GOT3 (cell line): Measurements from ENCODE around the gene PARVB.

Experiments used
- DNase-seq: peaks from one replicate; lab custom pipeline; 2025; ENCODE audit warnings: mixed read lengths; lab: John Stamatoyannopoulos, UW

The PARVB gene

DNA sequence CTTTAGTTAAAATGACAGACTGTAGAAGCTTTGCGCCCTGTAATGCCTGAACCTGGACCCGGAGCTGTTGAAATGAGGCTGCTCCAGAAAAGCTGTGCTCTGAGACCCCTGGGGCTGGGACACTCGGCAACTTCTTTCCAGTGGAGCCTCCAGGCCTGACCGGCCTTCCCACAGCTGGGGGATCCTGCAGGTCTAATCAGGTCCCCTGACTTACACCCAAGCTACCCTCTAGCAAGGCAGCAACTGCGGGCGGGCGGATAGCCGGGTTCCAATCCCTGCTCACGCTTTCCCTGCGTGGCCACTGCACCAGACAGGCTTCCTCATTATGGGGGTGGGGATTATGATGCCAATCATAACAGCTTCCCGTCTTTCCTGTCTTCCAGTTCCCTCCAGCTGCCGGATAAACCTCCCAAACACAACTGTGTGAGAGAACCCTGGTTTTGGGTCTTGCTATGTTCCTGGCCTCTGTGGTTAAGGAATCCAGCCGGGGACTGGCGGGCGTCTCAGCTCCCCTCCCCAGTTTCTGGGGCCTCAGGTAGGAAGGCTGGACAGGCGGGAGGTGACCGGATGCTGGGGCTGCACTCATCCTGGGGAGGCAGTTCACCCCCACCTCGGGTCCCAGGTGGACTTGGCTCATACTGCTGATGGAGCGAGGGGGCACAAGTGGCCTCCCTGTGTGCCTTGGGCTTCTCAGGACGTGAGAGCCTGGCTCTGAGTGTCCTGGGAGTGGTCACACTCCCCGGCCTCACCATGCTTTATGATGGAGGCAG, 195.2 kb downstream of the PARVB start:
- DNase-seq, result no peak

DNA sequence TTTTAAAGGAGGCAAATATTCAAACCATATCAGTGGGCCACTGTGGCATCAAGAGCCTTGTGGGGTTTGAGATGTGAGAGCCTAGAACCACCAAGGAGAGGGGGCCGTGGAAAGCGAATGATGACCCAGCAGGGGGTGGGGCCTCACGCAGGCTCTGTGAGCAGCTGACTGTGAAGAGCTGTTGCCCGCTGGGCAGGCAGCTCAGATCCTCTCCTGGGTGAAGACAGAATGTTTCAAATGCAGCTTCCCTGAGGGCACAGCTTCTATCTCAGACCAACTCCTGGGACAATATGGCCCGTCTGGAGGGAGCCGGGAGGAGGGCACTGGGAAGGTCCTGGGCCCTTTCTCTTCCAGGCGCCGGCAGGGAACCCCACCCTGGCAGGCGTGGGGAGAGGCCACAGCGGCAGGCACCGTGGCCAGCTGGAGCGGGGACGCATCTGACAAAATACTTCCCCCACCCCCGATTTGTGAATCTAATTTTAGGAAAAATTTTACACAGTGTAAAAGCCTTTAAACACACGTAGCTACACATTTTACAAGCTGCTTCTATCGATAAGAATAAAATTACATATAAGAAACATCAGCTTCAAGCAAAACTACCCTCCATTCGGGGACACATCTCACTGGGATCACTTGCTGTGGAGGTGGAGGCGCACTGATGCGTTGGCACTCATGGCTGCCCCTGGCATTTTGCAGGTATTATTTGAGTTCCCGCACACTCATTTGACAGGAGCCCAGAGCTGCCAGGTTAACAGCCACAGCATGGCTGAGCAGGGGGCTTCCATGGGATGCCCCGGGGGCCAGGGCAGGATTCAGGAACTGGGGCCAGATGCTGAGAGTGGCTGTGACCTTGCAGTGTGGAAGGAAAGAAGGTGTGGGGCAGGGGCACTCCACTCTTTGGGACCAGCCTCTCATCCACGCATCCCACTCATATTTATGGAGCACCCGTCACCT, 196.9 kb downstream of the PARVB start:
- DNase-seq, result no peak

DNA sequence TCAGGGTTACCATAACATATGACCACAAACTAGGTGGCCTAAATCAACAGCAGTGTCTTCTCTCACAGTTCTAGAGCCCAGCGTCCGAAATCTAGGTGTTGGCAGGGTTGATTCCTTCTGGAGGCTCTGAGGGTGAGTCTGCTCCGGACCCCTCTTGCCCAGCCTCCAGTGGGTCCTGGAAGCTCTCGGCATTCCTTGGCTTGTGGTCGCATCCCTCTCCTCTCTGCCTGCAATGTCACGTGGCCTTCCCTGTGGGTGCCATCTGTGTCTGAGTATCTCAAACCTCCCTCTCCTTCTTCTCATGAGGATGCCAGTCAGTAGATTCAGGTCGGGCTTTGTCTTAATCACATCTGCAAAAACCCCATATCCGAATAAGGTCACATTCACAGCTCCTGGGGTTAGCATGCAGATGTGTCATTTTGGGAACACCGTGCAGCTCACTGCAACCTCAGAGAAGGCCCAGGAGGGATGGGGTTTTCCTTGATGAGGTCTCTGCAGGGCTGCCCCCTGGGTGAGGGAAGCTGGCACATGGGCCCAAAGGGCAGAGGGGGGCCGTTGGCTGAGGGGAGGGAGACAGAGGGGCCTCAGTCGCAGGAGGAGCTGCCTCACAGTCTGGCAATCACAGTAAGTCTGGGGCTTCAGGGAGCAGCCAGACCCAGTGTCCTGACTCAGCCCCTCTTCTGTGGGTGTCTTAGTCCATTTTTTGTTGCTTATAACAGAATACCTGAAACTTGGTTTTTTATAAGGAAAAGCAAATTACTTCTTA, 197.8 kb downstream of the PARVB start:
- no peak for DNase-seq
